GM11168 (cell line): ENCODE measurements around the gene TPGS1.

Experiments used
- in situ Hi-C: fragments of 300-500 bp; cut with MboI; formaldehyde crosslinking; loops from one replicate; pipeline ENCODE4 v1.12.0; 2022; ENCODE audit warnings: low sequenced_read_pairs; ENCODE audit not compliant: unreplicated experiment

The TPGS1 gene, protein sequence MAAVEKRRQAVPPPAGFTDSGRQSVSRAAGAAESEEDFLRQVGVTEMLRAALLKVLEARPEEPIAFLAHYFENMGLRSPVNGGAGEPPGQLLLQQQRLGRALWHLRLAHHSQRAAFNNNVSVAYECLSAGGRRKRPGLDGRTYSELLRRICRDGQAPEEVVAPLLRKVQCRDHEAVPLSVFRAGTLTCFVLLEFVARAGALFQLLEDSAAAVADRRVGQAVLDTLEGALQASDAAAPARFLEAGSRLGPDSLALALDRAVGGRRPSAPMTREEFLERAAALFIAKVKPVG

DNA sequence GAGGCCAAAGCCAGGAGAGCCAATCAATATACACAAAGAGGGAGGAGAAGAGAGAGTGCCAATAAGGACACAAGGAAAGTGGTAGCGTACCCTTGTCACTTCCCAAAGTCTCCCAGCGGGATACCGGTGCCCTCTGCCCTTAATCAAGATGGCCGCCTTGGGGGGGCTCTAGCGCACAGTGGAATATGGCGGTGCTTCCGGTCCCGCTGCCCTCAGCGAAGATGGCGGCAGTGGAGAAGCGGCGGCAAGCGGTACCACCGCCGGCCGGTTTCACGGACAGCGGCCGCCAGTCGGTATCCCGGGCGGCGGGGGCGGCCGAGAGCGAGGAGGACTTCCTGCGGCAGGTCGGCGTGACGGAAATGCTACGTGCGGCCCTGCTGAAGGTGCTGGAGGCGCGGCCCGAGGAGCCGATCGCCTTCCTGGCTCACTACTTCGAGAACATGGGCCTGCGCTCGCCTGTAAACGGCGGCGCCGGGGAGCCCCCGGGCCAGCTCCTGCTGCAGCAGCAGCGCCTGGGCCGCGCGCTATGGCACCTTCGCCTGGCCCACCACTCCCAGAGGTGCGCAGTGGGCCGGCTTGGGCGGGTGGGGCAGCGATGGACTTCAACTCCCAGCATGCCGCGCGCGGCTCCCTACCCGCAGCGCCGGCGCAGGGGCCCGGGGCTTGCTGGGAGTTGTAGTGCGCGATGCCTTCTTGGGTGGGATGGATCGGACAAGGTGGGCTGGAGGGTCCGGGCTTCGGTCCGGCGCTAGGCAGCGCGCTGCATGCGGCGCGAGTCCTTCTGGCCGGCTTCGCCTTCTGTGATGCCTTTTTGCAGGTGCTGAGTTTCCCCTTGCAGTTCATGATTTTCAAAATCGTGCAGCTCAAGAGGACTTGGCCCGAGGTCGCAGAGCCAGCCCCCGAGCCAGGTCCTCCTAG, at the start of gene TPGS1:
TPGS1 (plus strand) TSS at position 212 of the 918 bp plus-strand sequence; CDS start at position 222, 10 bp downstream.
- in situ Hi-C loops = no loop called here

DNA sequence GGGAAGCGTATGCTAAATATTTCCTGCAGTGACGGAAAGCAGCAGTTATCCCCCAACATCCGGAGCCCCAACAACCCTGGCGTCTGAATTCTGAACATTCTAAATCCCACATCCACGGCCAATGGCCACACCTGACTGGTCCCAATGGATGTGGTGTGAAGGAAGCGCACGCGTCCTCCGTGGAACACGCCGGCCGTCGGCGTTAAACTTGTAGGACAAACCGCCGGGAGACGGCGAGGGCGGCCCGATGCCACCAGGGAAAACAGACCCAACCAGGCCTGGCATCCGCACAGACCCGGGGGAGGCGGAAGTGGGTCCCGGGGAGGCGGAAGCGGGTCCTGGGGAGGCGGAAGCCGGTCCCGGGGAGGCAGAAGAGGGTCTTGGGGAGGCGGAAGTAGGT, 49.7 kb upstream of the TPGS1 start:
- in situ Hi-C loops = no loop called here

DNA sequence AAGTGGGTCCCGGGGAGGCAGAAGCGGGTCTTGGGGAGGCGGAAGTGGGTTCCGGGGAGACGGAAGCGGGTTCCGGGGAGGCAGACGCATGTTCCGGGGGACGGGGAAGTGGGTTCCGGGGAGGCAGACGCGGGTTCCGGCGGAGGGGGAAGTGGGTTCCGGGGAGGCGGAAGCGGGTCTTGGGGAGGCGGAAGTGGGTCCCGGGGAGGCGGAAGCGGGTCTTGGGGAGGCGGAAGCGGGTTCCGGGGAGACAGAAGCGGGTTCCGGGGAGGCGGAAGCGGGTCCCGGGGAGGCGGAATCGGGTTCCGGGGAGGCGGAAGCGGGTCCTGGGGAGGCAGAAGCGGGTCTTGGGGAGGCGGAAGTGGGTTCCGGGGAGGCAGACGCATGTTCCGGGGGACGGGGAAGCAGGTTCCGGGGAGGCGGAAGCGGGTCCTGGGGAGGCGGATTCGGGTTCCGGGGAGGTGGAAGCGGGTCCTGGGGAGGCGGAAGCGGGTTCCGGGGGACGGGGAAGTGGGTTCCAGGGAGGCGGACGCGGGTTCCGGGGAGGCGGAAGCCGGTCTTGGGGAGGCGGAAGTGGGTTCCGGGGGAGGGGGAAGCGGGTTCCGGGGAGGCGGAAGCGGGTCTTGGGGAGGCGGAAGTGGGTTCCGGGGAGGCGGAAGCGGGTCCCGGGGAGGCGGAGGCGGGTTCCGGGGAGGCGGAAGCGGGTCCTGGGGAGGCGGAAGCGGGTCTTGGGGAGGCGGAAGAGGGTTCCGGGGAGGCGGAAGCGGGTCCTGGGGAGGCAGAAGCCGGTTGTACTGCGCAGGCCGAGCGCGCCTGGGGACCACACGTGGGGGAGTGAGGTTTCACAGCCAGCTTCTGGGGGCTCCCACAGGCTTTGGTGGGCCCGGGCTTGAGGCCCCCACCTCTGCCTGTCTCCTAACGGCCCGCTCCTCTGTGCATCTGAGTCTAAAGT, 48.9 kb upstream of the TPGS1 start:
- in situ Hi-C loops = no loop called here

DNA sequence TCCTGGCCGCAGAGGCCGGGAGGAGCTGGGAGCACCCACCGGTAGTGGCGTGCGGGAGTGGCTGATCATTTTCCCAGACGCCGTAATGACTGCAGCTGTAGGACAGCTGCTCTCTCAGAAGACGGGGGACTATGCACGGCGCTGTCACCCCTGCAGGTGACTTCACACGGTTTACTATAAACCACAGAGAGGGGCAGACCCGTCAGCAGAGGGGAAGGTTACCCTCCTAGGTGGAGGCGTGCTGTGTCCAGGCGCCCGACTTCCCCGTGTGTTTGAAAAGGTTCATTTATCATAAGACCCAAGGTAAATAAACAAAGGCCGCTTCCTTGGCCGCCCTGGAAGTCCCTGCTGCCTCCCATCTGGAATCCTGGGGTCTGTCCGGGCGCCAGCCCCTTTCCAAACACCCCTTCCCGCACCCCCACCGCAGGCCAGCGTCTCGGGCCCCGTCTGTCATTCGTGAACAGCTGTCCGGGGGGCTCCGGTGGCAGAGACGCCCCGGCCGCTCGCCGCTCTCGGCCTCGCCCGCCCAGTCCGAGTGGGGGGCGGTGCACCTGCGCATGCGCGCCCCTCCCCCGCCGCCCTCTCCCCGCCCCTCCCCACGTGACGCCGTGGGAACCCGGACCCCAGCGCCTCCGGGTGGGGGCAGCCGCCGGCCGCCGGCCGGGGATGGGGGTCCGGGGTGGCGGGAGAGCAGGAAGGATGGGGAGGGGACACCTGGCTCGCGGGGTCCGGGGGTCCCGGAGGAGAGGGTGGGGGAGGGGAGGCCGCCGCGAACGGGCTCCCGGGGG, 47.4 kb upstream of the TPGS1 start:
- in situ Hi-C loops = no loop called here

DNA sequence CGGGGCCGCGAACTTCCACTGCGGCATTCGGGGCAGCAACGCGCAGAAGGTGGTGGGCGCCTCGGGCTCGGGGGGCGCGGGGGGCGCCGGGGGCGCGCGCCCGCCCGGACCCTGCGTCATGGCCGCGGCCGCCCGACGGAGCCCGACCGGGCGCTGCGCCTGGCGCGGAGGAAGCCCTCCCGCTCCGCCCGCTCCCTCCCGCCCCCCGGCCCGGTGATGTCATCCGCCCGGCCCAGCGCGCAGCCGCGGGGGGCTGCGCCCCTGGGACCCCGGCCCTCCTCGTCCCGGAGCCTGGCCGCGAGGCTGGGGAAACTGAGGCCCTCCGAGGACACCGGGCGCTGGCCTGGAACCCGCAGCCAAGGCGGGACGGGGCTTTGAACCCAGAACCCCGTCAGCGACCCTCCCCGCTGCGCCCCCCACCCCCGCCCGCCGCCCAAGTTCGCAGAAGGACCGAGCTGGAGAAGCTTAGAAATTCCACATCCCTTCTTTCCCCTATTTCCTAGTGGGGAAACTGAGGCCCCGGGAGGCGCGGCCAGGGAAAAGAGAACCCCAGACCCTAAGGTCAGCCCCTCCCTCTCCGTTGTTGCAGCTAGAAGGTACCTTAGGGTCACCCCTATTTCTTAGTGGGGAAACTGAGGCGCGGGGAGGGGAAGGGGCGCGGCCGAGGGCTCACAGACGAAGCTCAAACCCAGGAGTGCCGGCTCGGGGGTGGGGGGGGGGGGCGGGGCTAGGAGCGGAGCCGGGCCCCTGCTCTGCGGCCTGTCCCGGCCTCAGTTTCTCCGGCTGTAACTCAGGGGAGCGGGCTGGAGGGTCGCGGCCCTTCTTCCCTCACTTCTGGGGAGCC, 46.2 kb upstream of the TPGS1 start, which contains the start of gene SHC2:
SHC2 (minus strand) TSS at position 157 of the 844 bp plus-strand sequence; CDS start at position 120, 37 bp downstream.
- in situ Hi-C loops = no loop called here

DNA sequence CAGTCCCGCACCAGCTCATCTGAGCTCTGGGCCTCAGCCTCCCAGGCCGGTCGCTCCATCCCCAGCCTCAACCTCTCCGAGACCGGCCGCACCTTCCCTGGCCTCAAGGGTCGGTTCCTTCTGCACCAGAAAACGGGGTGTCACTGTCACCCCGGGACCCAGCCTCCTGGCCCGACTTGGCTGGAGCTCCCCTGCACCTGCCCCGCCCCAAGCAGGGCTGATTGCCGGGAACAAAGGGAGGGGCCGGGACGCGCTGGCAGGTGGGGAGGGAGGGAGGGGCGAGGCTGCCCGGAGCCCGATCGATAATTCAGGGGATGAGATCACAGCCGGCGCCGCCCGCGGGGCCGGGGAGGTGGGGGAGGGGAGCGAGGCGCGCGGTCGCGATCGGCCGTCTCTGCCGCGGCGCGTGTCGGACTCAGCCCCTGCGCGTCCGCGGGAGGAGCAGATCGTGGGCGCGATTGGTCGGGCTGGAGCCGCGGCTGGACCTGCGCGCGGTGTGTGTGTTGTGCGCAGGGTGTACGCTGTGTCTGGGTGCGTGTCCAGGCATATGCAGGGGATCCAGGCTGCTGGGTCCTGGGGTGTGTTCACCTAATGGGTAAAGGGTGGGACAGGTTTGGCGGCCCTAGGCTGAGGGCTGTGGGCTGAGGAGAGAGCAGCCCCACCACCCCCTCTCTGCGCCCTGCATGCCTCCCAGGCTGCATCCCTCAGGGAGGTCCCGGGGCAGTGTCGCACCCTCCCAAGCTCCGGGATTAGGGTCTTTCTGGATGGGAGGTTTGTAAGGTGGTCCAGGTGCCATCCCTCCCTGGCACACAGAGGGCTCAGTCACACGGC, 45.4 kb upstream of the TPGS1 start:
- in situ Hi-C loops = no loop called here

DNA sequence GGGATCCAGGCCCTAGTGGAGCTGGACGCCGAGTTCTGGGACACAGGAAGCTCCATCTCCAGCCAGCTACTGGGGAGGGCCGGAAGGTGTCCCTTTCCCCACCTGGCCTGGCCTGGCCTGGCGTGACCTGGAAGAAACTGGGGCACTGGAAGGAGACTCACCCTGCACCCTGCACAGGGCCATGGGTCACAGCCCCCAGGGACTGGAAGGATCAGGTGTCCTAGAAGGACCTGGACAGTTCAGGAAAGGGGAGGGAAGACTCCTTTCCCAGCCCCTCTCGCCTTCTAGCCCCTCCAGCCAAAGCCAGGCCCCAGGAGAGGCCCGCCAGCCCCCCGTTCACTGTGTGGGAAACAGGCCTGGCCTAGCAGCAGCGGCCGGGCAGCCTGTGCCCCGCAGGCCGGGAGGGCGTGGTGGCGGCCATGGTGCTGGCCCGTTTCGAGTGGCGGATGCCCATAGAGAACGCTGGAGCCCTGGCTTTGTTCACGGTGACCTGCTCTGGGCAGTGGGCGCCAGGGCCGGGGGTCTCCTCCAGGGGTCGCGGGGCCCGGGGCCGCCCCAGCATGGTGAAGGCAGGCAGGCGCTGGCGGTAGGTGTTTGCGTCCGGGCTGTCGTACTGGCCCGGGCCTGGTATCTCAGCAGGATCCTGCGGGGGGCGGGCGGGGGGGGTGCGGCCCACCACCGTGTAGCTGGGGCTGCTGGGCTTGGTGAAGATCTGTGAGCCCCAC, 43.7 kb upstream of the TPGS1 start:
- in situ Hi-C loops = no loop called here

DNA sequence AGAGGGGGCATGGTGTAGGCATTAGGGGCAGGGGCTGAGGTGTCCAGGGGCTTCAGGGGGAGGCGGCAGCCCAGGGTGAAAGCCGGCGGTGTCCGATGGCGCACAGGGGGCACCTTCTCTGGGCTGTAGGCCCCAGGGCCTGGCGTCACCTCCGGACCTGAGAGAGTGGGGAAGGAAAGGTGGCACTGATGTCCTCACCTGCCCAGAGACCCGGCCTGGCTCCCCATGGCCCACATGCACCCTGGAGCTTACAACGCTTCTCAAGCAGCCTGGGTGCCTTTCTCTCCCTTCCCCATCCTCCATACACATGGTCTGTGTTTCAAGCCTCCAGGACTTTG, 43.1 kb upstream of the TPGS1 start:
- in situ Hi-C loops = no loop called here

DNA sequence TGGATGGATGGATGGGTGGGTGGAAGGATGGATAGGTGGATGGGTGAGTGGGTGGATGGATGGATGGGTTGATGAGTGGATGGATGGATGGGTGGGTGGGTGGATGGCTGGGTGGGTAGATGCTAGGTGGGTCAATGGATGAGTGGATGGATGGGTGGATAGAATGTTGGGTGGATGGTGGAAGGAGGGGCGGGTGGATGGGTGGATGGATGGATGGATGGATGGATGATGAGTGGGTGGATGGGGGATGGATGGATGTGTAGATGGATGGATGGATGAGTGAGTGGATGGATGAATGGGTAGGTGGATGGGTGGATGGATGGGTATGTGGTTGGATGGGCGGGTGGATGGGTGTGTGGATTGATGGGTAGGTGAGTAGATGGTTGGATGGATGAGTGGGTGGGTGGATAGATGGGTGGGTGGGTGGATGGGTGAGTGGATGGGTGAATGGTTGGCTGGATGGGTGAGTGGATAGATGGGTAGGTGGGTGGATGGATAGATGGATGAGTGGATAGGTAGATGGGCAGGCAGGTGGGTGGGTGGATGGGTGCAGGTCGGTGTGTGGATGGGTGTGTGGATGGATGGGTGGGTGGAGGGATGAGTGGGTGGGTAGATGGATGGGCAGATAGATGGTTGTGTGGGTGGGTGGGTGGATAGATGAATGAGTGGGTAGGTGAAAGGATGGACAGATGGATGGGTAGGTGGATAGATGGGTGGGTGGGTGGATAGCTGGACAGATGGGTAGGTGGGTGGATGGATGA, 42.1 kb upstream of the TPGS1 start:
- in situ Hi-C loops = no loop called here

DNA sequence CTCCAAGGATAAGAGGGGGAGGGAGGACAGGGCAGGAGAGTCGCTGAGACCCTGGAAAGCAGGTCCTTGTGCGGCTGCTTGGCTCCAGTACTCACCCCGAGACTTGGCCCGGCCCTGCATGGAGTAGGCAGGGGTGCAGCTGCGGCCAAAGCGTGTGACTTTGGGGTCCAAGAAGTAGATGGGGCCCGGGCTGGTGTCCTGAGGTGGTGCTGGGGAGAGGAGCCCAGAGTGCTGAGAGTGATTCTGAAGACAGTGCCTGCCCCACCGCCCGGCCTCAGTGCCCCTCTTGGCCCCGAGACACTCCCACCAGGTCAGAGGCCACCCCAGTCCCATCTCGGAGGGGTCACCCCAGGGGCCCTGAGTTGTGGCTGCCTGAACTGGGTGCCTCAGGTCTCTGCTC, 39.7 kb upstream of the TPGS1 start:
- in situ Hi-C loops = no loop called here

DNA sequence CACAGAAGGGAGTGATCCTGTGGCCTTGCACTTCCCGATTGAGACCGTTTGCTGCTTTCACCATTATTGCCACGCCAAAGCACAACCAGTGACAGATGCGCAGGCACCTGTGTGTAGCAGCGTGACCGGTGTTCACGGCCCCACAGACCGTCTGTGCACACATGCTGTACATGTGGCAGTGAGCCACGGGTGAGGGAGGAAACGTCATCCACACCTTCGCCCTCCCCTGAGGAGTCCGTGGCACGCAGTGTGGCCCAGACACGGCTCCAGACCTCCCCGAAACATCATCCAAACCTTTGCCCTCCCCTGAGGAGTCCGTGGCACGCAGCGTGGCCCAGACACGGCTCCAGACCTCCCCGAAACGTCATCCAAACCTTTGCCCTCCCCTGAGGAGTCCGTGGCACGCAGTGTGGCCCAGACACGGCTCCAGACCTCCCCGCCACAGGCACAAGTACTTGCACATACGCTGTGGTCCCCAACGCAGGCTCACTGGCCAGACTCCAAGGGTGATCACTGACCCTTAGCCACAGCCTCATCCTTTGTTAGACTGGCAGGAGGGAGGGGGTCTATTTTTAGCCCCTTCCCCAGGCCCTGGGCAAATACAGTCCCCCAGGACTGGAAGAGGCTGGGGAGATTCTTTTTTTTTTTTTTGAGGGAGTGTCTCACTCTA, 38.6 kb upstream of the TPGS1 start:
- in situ Hi-C loops = no loop called here

DNA sequence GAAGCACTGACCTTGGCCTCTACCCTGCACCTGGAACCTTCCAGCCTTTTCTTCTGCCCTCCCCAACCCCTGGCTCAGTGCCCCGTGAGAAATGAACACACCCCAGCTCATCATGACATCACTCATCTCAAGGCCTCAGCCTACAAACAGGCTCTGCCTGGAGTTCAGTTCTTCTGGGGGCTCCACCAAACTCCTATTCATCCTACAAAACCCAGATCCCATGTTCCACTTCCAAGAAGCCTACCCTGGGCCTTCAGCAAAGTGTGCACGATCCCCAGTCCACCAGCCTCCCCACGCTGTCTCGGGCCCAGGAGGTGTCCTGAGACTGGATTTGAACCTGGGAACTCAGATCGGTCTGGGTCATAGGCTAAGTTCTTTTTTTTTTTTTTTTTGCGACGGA, 37.5 kb upstream of the TPGS1 start:
- in situ Hi-C loops = no loop called here

DNA sequence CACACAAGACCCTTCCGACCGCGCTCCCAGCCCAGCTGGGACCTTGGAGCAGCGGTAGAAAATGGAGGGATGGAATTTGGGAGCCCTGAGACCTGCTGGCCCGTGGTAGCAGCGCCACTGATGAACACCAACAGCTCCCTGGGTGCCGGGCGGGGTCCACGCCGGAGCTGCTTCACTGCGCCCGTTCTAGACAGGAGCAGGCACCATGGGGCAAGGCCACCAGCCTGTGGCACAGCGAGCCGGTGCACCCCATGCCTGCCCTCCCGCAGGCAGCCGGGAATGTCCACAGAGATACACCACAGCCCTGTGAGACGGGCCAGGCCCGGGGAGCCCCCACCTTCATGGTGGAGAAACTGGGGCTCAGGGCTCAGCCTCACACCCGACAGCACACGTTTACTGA, 36.6 kb upstream of the TPGS1 start:
- in situ Hi-C loops = no loop called here

DNA sequence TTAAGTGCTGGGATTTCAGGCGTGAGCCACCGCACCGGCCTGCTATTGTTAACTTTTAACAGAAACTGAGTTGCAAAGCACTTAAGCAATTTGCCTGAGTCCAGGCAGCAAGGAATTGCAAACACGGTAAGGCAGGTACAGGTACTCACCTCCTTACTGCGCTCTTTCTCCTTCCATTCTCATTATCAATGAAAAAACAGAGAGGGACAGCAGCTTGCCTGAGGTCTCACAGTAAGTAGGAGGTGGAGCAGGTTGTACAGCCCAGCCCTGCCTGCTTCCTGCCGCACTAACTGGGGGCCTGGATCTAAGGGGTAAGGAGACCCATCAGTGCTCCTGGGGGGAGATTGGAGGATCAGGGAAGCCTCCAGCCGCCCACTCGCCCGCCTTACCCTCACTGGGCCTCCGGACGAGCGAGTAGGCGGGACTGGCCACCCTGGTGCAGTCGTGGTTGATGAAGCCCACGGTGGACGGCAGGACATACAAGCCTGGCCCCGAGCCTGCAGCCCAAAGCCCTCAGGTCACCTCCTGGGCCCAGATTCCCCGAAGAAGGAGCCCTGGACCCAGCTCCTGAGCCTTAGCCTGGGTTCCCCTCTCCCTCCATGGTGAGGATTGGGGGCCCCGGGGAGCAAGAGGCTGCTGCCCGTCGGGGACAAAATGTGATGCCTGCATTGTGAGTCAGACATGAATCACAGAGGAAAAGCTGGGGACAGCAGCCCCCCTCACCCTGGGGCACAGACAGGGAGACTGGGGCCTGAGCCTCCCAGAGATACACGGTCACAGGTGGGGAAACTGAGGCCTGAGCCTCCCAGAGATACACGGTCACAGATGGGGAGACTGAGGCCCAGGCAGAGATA, 35.1 kb upstream of the TPGS1 start:
- in situ Hi-C loops = no loop called here
